IPS DF 6.9 (cell line): Measurements from ENCODE around the gene GPR31.
"Not testable (repeated sequence)": the region's sequence is repeated elsewhere in the genome, so short reads cannot be mapped to it uniquely, and the experiment has no call there.

Experiments
- DNase-seq: peaks from one replicate; pipeline ENCODE4 v3.0.0-alpha.2; 2013; ENCODE audit warnings: low read depth, low spot score
- H3K27ac ChIP-seq: one replicate; pipeline ENCODE4 v1.5.1; 2013; ENCODE audit warnings: low read length, control low read depth
- H3K27me3 ChIP-seq: 2 replicates; pipeline ENCODE4 v1.6.1; 2013; ENCODE audit warnings: mild to moderate bottlenecking, low read length; ENCODE audit not compliant: control insufficient read depth, insufficient read depth
- H3K36me3 ChIP-seq: 2 replicates; pipeline ENCODE4 v1.6.1; 2013; ENCODE audit warnings: low read length; ENCODE audit not compliant: control insufficient read depth, insufficient read depth
- H3K4me1 ChIP-seq: 2 replicates; pipeline ENCODE4 v1.6.1; 2013; ENCODE audit warnings: low read length; ENCODE audit not compliant: control insufficient read depth, insufficient read depth
- H3K4me3 ChIP-seq: 2 replicates; pipeline ENCODE4 v1.5.1; 2013; ENCODE audit warnings: mild to moderate bottlenecking, low read length
- H3K9me3 ChIP-seq: 2 replicates; pipeline ENCODE4 v1.6.1; 2013; ENCODE audit warnings: low read length, inconsistent platforms; ENCODE audit not compliant: control insufficient read depth, insufficient read depth
- WGBS: extraction: QIAGEN DNeasy Blood & Tissue Kit; methylation state at CpG from one replicate; pipeline ENCODE4 v1.1.7; 2013; ENCODE audit warnings: mixed read lengths, missing lambda C conversion rate; ENCODE audit not compliant: insufficient read length, insufficient coverage; 5-methylcytosine and 5-hydroxymethylcytosine counted together

The GPR31 gene

GRCh38 chr6:167187275-167187674 is 29.5 kb upstream of the GPR31 start:
- DNase-seq, H3K4me3 ChIP-seq, H3K4me1 ChIP-seq, H3K27ac ChIP-seq, H3K9me3 ChIP-seq, H3K36me3 ChIP-seq, H3K27me3 ChIP-seq: not testable (repeated sequence)
- no CpG with 5 or more reads among the region's 9 CpGs for WGBS

GRCh38 chr6:167185101-167185500 is 27.3 kb upstream of the GPR31 start:
- WGBS = no CpG with 5 or more reads among the region's 3 CpGs
- H3K4me1 ChIP-seq, H3K36me3 ChIP-seq, H3K9me3 ChIP-seq, H3K4me3 ChIP-seq, DNase-seq, H3K27me3 ChIP-seq, H3K27ac ChIP-seq: not testable (repeated sequence)

GRCh38 chr6:167182913-167183314 is 25.1 kb upstream of the GPR31 start:
- WGBS = no CpG with 5 or more reads among the region's 8 CpGs
- H3K4me3 ChIP-seq, DNase-seq, H3K27ac ChIP-seq, H3K4me1 ChIP-seq, H3K9me3 ChIP-seq, H3K27me3 ChIP-seq, H3K36me3 ChIP-seq: not testable (repeated sequence)

GRCh38 chr6:167181351-167181750 is 23.6 kb upstream of the GPR31 start:
- H3K27me3 ChIP-seq, H3K36me3 ChIP-seq, H3K4me1 ChIP-seq, DNase-seq, H3K4me3 ChIP-seq, H3K9me3 ChIP-seq, H3K27ac ChIP-seq: not testable (repeated sequence)
- WGBS = no CpG with 5 or more reads among the region's 6 CpGs

- not testable (repeated sequence) for H3K4me3 ChIP-seq, H3K9me3 ChIP-seq, H3K27ac ChIP-seq, H3K4me1 ChIP-seq, DNase-seq, H3K27me3 ChIP-seq, H3K36me3 ChIP-seq
- no CpG with 5 or more reads among the region's 8 CpGs for WGBS
These were observed 22.3 kb upstream of the GPR31 start for GRCh38 chr6:167180086-167180485.

- H3K27ac ChIP-seq, DNase-seq: not testable (repeated sequence)
These were observed 21.3 kb upstream of the GPR31 start for GRCh38 chr6:167178896-167179655.

GRCh38 chr6:167177271-167177670 is 19.5 kb upstream of the GPR31 start:
- H3K4me1 ChIP-seq, H3K4me3 ChIP-seq, H3K27ac ChIP-seq, DNase-seq, H3K27me3 ChIP-seq, H3K9me3 ChIP-seq, H3K36me3 ChIP-seq: not testable (repeated sequence)
- WGBS = no CpG with 5 or more reads among the region's 14 CpGs

More at GRCh38 chr6:167178896-167179655, 21.3 kb upstream of the GPR31 start:
- H3K36me3 ChIP-seq, H3K9me3 ChIP-seq, H3K4me1 ChIP-seq, H3K4me3 ChIP-seq, H3K27me3 ChIP-seq: not testable (repeated sequence)
- no CpG with 5 or more reads among the region's 31 CpGs for WGBS

GRCh38 chr6:167172011-167172410 is 14.2 kb upstream of the GPR31 start:
- no CpG with 5 or more reads among the region's 13 CpGs for WGBS
- not testable (repeated sequence) for H3K36me3 ChIP-seq, DNase-seq, H3K27me3 ChIP-seq, H3K9me3 ChIP-seq, H3K4me3 ChIP-seq, H3K4me1 ChIP-seq, H3K27ac ChIP-seq

- H3K27me3 ChIP-seq, H3K4me3 ChIP-seq, DNase-seq, H3K36me3 ChIP-seq, H3K27ac ChIP-seq, H3K9me3 ChIP-seq, H3K4me1 ChIP-seq: not testable (repeated sequence)
- no CpG with 5 or more reads among the region's 11 CpGs for WGBS
These were observed 13.5 kb upstream of the GPR31 start for GRCh38 chr6:167171300-167171699.

GRCh38 chr6:167169867-167170266 is 12.1 kb upstream of the GPR31 start:
- WGBS = no CpG with 5 or more reads among the region's 13 CpGs
- not testable (repeated sequence) for H3K9me3 ChIP-seq, H3K4me3 ChIP-seq, DNase-seq, H3K36me3 ChIP-seq, H3K4me1 ChIP-seq, H3K27me3 ChIP-seq, H3K27ac ChIP-seq

- WGBS = no CpG with 5 or more reads among the region's 16 CpGs
- not testable (repeated sequence) for DNase-seq, H3K4me1 ChIP-seq
These were observed 10.5 kb upstream of the GPR31 start for GRCh38 chr6:167168296-167168695.

More at GRCh38 chr6:167168296-167168695, 10.5 kb upstream of the GPR31 start:
- H3K4me3 ChIP-seq, H3K27me3 ChIP-seq, H3K36me3 ChIP-seq, H3K27ac ChIP-seq, H3K9me3 ChIP-seq: not testable (repeated sequence)
